Panc1 (cell line): ENCODE measurements around the gene PHLPP1. TPM values are rescaled to one million over a fixed set of nuclear protein-coding genes. Genes with fewer than 3 reads are reported as not detected.

Experiments
- ATAC-seq: fragments of 200-7000 bp; cut with Tn5 transposase; 2 replicates; pipeline ENCODE4 v1.9.1; 2020; ENCODE audit warnings: mild to moderate bottlenecking, moderate library complexity
- BruUV-seq: library from RNA; stranded (reverse); fragments of 400-500 nt; replicated peaks from 2 replicates; lab custom pipeline; 2021; lab: Mats Ljungman, UMichigan
- CTCF ChIA-PET: fragments of 300-600 bp; sonication (Branson Sonifier 250); formaldehyde crosslinking; loops from one replicate; lab custom pipeline; 2022; ENCODE audit warnings: antibody characterized with exemption; lab: Charles Lee
- POLR2A ChIA-PET: fragments of 300-600 bp; sonication (Branson Sonifier 250); formaldehyde crosslinking; loops from one replicate; lab custom pipeline; 2022; ENCODE audit warnings: antibody characterized with exemption; lab: Charles Lee
- DNase-seq: peaks from one replicate; pipeline ENCODE4 v3.0.0-alpha.2; 2010; ENCODE audit warnings: low read depth, low spot score
- H3K27ac ChIP-seq: 2 replicates; pipeline ENCODE4 v1.5.1; 2011; ENCODE audit warnings: mild to moderate bottlenecking, low read length, inconsistent platforms
- H3K27me3 ChIP-seq: fragments of 200-500 bp; sonication (Bioruptor generic); 2 replicates; pipeline ENCODE4 v1.6.0; 2014; ENCODE audit warnings: low read length, inconsistent platforms; ENCODE audit not compliant: control insufficient read depth, insufficient read depth
- H3K36me3 ChIP-seq: fragments of 200-500 bp; sonication (Bioruptor generic); 2 replicates; pipeline ENCODE4 v1.5.1; 2014; ENCODE audit warnings: inconsistent platforms, mild to moderate bottlenecking, low read length, moderate library complexity; ENCODE audit not compliant: control insufficient read depth, insufficient read depth
- H3K4me1 ChIP-seq: 2 replicates; pipeline ENCODE4 v1.5.1; 2011; ENCODE audit warnings: inconsistent platforms, mild to moderate bottlenecking, low read length, moderate library complexity; ENCODE audit not compliant: control insufficient read depth, insufficient read depth
- H3K4me3 ChIP-seq, 2 experiments: 2 replicates each; pipeline ENCODE4 v1.5.1; 2011 to 2012; ENCODE audit warnings: low read depth in 2 of 2, low read length in 2 of 2, mild to moderate bottlenecking in 2 of 2, inconsistent platforms in 1 of 2, moderate library complexity in 1 of 2
- H3K9me3 ChIP-seq: fragments of 200-500 bp; sonication (Bioruptor generic); 2 replicates; pipeline ENCODE4 v1.5.1; 2014; ENCODE audit warnings: low read depth, mild to moderate bottlenecking, inconsistent platforms, low read length, moderate library complexity; ENCODE audit not compliant: control insufficient read depth, insufficient read depth
- POLR2AphosphoS5 ChIP-seq: IDR thresholded peaks from 2 replicates; pipeline ENCODE4 v1.6.1; 2012; ENCODE audit warnings: mild to moderate bottlenecking, low read depth, low read length, moderate library complexity
- SIN3A ChIP-seq: IDR thresholded peaks from 2 replicates; pipeline ENCODE4 v1.6.1; 2012; ENCODE audit warnings: low read depth, mild to moderate bottlenecking, low read length, moderate library complexity, borderline replicate concordance; ENCODE audit not compliant: insufficient read depth
- TCF7L2 ChIP-seq: IDR thresholded peaks from 2 replicates; pipeline ENCODE4 v1.6.1; 2011; ENCODE audit warnings: mild to moderate bottlenecking, low read depth, low read length, inconsistent platforms
- in situ Hi-C: cut with HindIII; loops from 2 replicates; pipeline ENCODE4 v1.10.0; 2016; ENCODE audit warnings: low sequenced_read_pairs, low pct_unique_long_range_greater_than_20kb
- intact Hi-C: fragments of 100-400 bp; cut with micrococcal nuclease; formaldehyde crosslinking; loops from one replicate; pipeline ENCODE4 v1.10.0; 2022; ENCODE audit not compliant: unreplicated experiment
- total RNA-seq: library from RNA; stranded (reverse); gene quantifications from one replicate; pipeline ENCODE4 v1.2.1, GENCODE V29; 2021; ENCODE audit not compliant: unreplicated experiment
- TF ChIP-seq, protein P1 (sequence below): fragments of 450-650 bp; IDR thresholded peaks from 2 replicates; pipeline ENCODE4 v1.5.1; 2017; ENCODE audit warnings: mild to moderate bottlenecking
- TF ChIP-seq, protein P2 (sequence below), 2 experiments: IDR thresholded peaks; 2 replicates each; pipeline ENCODE4 v1.6.1; 2011 to 2012; ENCODE audit warnings: low read depth in 2 of 2, control low read depth in 1 of 2, low read length in 1 of 2, mild to moderate bottlenecking in 1 of 2, moderate library complexity in 1 of 2; ENCODE audit not compliant: insufficient read depth in 1 of 2

PHLPP1 gene
- total RNA-seq, 1 experiment from 2014 or later: 6.3 TPM

DNA sequence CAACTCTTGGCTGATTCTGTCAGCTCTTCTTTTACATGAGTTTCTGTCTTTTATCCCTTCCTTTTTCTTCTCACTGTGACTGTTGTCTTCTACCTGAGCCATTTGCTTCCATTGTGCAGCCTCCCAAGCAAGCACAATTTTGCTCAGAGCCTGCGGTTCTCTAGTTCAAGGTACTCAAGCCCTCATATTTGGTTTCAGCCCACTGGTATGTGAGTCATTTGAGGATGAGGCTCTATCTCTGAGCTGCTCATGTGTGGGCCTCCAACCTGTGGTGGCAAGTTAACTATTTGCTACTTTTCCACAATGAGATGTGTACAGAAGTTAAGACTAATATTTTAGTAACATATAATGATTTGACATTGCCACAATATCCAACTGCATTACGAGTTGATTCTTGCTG, 183.0 kb downstream of the PHLPP1 start:
- Histone ChIP-seq H3K36me3 (no peaks in the 10 kb centered on the region), H3K27me3 (no peaks in the 10 kb centered on the region), H3K4me1 (no peaks in the 10 kb centered on the region), H3K27ac (no peak overlapping the region), H3K4me3 (no peak overlapping the region), H3K9me3 (no peaks in the 10 kb centered on the region)
- TF ChIP-seq POLR2AphosphoS5 (no peak), SIN3A (no peak), TCF7L2 (no peak)
- TF ChIP-seq, protein P1, sequence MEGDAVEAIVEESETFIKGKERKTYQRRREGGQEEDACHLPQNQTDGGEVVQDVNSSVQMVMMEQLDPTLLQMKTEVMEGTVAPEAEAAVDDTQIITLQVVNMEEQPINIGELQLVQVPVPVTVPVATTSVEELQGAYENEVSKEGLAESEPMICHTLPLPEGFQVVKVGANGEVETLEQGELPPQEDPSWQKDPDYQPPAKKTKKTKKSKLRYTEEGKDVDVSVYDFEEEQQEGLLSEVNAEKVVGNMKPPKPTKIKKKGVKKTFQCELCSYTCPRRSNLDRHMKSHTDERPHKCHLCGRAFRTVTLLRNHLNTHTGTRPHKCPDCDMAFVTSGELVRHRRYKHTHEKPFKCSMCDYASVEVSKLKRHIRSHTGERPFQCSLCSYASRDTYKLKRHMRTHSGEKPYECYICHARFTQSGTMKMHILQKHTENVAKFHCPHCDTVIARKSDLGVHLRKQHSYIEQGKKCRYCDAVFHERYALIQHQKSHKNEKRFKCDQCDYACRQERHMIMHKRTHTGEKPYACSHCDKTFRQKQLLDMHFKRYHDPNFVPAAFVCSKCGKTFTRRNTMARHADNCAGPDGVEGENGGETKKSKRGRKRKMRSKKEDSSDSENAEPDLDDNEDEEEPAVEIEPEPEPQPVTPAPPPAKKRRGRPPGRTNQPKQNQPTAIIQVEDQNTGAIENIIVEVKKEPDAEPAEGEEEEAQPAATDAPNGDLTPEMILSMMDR: no peak
- no peak for ATAC-seq
- in situ Hi-C loops: no loop called here
- intact Hi-C loops: no loop called here
- CTCF ChIA-PET: no interaction called here
- no TSS peak for BruUV-seq
- no peak for DNase-seq
- POLR2A ChIA-PET: no interaction called here

DNA sequence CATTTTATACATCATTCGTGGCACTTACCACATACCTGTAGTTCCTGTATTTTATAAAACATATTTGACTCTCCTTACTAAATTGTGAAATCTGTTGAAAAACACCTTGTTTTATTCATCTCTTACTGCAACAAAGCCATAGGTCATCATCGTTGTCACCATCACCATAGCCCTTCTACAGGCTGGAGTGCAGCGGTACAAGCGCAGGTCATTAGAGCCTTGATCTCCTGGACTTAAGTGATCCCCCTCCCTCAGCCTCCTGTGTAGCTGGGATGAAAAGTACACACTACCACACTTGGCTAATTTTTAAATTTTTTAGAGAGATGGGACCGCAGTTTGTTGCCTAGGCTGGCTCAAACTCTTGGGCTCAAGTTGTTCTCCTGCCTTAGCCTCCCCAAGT, 184.2 kb downstream of the PHLPP1 start:
- Histone ChIP-seq H3K27ac (no peak overlapping the region), H3K9me3 (no peaks in the 10 kb centered on the region), H3K27me3 (no peaks in the 10 kb centered on the region), H3K4me1 (no peaks in the 10 kb centered on the region), H3K36me3 (no peaks in the 10 kb centered on the region), H3K4me3 (no peak overlapping the region)
- in situ Hi-C loops: no loop called here
- ATAC-seq (no peak), DNase-seq (no peak)
- ChIA-PET POLR2A (no interaction called here), CTCF (no interaction called here)
- TF ChIP-seq SIN3A (no peak), POLR2AphosphoS5 (no peak), TCF7L2 (no peak)
- TF ChIP-seq, protein P1: no peak
- TF ChIP-seq, protein P2, sequence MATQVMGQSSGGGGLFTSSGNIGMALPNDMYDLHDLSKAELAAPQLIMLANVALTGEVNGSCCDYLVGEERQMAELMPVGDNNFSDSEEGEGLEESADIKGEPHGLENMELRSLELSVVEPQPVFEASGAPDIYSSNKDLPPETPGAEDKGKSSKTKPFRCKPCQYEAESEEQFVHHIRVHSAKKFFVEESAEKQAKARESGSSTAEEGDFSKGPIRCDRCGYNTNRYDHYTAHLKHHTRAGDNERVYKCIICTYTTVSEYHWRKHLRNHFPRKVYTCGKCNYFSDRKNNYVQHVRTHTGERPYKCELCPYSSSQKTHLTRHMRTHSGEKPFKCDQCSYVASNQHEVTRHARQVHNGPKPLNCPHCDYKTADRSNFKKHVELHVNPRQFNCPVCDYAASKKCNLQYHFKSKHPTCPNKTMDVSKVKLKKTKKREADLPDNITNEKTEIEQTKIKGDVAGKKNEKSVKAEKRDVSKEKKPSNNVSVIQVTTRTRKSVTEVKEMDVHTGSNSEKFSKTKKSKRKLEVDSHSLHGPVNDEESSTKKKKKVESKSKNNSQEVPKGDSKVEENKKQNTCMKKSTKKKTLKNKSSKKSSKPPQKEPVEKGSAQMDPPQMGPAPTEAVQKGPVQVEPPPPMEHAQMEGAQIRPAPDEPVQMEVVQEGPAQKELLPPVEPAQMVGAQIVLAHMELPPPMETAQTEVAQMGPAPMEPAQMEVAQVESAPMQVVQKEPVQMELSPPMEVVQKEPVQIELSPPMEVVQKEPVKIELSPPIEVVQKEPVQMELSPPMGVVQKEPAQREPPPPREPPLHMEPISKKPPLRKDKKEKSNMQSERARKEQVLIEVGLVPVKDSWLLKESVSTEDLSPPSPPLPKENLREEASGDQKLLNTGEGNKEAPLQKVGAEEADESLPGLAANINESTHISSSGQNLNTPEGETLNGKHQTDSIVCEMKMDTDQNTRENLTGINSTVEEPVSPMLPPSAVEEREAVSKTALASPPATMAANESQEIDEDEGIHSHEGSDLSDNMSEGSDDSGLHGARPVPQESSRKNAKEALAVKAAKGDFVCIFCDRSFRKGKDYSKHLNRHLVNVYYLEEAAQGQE (IDR thresholded peaks at IDR 0.05; ENCODE audit: insufficient read depth in 1 of 2, low read depth in 2 of 2, low read length in 1 of 2): no peak
- BruUV-seq: no TSS peak
- intact Hi-C loops: no loop called here
